Liver (tissue), 9 donors: Measurements from ENCODE around the gene GUCA1A. TPM values are rescaled to one million over a fixed set of nuclear protein-coding genes. Genes with fewer than 3 reads are reported as not detected.

Experiments
- DNase-seq: peaks from one replicate; pipeline ENCODE4 v3.0.0-alpha.2; 2017; ENCODE audit warnings: low spot score
- H3K27ac ChIP-seq, 2 donors: one replicate each; pipeline ENCODE4 v1.7.0; 2013; ENCODE audit warnings: inconsistent platforms in 2 of 2, low read length in 2 of 2, control low read depth in 1 of 2, low read depth in 1 of 2, mild to moderate bottlenecking in 1 of 2
- H3K27me3 ChIP-seq, 4 donors: one replicate each; pipeline versions ENCODE4 v1.6.1 to v1.7.0; 2013; ENCODE audit warnings: low read length in 3 of 4, inconsistent platforms in 1 of 4, mild to moderate bottlenecking in 1 of 4, moderate library complexity in 1 of 4; ENCODE audit not compliant: control insufficient read depth in 4 of 4, insufficient read depth in 4 of 4
- H3K36me3 ChIP-seq, 4 donors: one replicate each; pipeline versions ENCODE4 v1.6.1 to v1.7.0; 2013; ENCODE audit warnings: low read length in 3 of 4, mild to moderate bottlenecking in 3 of 4, low read depth in 1 of 4, moderate library complexity in 1 of 4; ENCODE audit not compliant: control insufficient read depth in 4 of 4, insufficient read depth in 3 of 4
- H3K4me1 ChIP-seq, 4 donors: one replicate each; pipeline versions ENCODE4 v1.6.1 to v1.7.0; 2013; ENCODE audit warnings: low read length in 3 of 4, mild to moderate bottlenecking in 3 of 4, moderate library complexity in 1 of 4; ENCODE audit not compliant: control insufficient read depth in 4 of 4, insufficient read depth in 4 of 4
- H3K4me3 ChIP-seq, 3 donors: one replicate each; pipeline versions ENCODE4 v1.6.1 to v1.7.0; 2013; ENCODE audit warnings: low read length in 3 of 3, control low read depth in 1 of 3, low read depth in 1 of 3, mild to moderate bottlenecking in 1 of 3
- H3K9ac ChIP-seq, 2 donors: one replicate each; pipeline ENCODE4 v1.7.0; 2013; ENCODE audit warnings: low read length in 2 of 2, mild to moderate bottlenecking in 2 of 2, moderate library complexity in 2 of 2, control low read depth in 1 of 2, low read depth in 1 of 2
- H3K9me3 ChIP-seq, 4 donors: one replicate each; pipeline versions ENCODE4 v1.6.1 to v1.7.0; 2013; ENCODE audit warnings: low read length in 3 of 4; ENCODE audit not compliant: control insufficient read depth in 4 of 4
- CTCF ChIP-seq: fragments of 150-350 bp; IDR thresholded peaks from 2 replicates; pipeline ENCODE4 v1.5.1; 2017; ENCODE audit warnings: improper control_type of control experiment, low read depth, low read length; ENCODE audit not compliant: missing input control
- EGR1 ChIP-seq, 2 donors: IDR thresholded peaks; 2 replicates each; pipeline ENCODE4 v1.6.1; 2016 to 2018; ENCODE audit warnings: antibody characterized with exemption in 2 of 2, low read depth in 2 of 2
- FOXA1 ChIP-seq: IDR thresholded peaks from 2 replicates; pipeline ENCODE4 v1.6.1; 2016; ENCODE audit warnings: antibody characterized with exemption
- FOXA2 ChIP-seq: IDR thresholded peaks from 2 replicates; pipeline ENCODE4 v1.6.1; 2016; ENCODE audit warnings: antibody characterized with exemption
- GABPA ChIP-seq, 2 donors: IDR thresholded peaks in 1 of 2; conservative IDR thresholded peaks in 1 of 2; 2 replicates each; pipeline ENCODE4 v1.6.1; 2016; ENCODE audit warnings: antibody characterized with exemption in 2 of 2, mild to moderate bottlenecking in 1 of 2, moderate library complexity in 1 of 2
- HNF4A ChIP-seq, 2 donors: conservative IDR thresholded peaks; 2 replicates each; pipeline ENCODE4 v1.6.1; 2016; ENCODE audit warnings: antibody characterized with exemption in 2 of 2, mild to moderate bottlenecking in 2 of 2
- HNF4G ChIP-seq: IDR thresholded peaks from 2 replicates; pipeline ENCODE4 v1.6.1; 2016; ENCODE audit warnings: antibody characterized with exemption
- JUND ChIP-seq, 2 donors: IDR thresholded peaks; 2 replicates each; pipeline ENCODE4 v1.6.1; 2016; ENCODE audit warnings: antibody characterized with exemption in 2 of 2
- NR2F2 ChIP-seq: IDR thresholded peaks from 2 replicates; pipeline ENCODE4 v1.6.1; 2016; ENCODE audit warnings: antibody characterized with exemption
- RAD21 ChIP-seq, 2 donors: IDR thresholded peaks; 2 replicates each; pipeline ENCODE4 v1.6.1; 2016; ENCODE audit warnings: antibody characterized with exemption in 2 of 2, mild to moderate bottlenecking in 2 of 2
- SP1 ChIP-seq: IDR thresholded peaks from 2 replicates; pipeline ENCODE4 v1.6.1; 2018; ENCODE audit warnings: antibody characterized with exemption, mild to moderate bottlenecking
- TAF1 ChIP-seq: conservative IDR thresholded peaks from 2 replicates; pipeline ENCODE4 v1.6.1; 2016; ENCODE audit warnings: antibody characterized with exemption, mild to moderate bottlenecking
- YY1 ChIP-seq: IDR thresholded peaks from 2 replicates; pipeline ENCODE4 v1.6.1; 2016; ENCODE audit warnings: antibody characterized with exemption, mild to moderate bottlenecking
- WGBS: extraction: QIAGEN DNeasy Blood & Tissue Kit; methylation state at CpG from one replicate; pipeline ENCODE4 v1.1.7; 2013; 5-methylcytosine and 5-hydroxymethylcytosine counted together
- polyA plus RNA-seq, 2 donors: library from polyadenylated mRNA; stranded (reverse) in 1 of 2; unstranded in 1 of 2; fragments of 200-250 nt in 1 of 2; fragments of >200 nt in 1 of 2; fragmentation: Nextera tagmentation in 1 of 2; extraction: Ambion mirVana in 1 of 2; gene quantifications; one replicate each; pipeline versions ENCODE4 v1.2.1 to v1.2.3, GENCODE V29; 2013 to 2015
- total RNA-seq, 2 donors: library from RNA; depleted of rRNA; stranded (reverse); fragments of >200 nt; gene quantifications; one replicate each; pipeline ENCODE4 v1.2.3, GENCODE V29; 2014
- TF ChIP-seq, protein P1 (sequence below): IDR thresholded peaks from 2 replicates; pipeline ENCODE4 v1.6.1; 2016; ENCODE audit warnings: antibody characterized with exemption
- TF ChIP-seq, protein P2 (sequence below): IDR thresholded peaks from 2 replicates; pipeline ENCODE4 v1.6.1; 2016; ENCODE audit warnings: antibody characterized with exemption
- TF ChIP-seq, protein P3 (sequence below): IDR thresholded peaks from 2 replicates; pipeline ENCODE4 v1.6.1; 2016; ENCODE audit warnings: antibody characterized with exemption, mild to moderate bottlenecking
- donor health status: healthy.
- donor health status: healthy.
- donor health status: healthy.
- donor health status: healthy.
- donor health status: healthy.

Gene GUCA1A
- total and polyA plus RNA-seq, 4 donors: not detected

DNA sequence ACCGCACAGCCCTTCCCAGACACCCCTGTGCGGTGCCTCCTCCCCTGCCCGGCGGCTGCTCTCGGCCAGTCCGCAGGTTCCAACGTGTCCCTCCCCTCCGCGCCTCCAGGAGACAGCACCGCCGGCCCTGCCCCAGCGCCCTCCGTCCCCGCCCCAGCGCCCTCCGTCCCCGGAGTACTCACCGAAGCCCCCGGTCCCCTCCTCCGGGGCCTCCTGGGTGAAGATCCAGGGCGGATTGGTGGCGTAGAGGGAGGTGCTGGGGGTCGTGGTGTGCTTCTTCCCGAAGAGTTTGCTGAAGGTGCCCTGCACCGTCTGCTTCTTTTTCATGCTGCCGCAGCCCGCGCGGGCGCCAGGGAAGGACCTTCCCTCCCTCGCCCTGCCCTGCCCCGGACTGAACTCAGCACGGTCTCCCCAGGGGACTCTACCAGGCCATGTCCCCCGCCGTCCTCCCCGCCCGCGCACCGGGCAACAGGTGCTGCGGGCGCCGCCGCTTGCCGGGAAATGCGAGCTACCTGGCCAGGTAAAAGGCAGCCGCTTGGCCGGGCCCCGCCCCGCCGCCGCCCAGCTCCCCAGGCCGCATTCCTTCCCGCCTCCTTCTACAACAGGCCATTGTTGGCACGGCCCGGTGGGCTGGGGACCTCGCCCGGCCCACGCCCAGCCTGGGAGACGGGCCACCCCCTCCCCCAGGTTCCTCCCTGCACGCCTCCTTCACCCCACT, 30.9 kb upstream of the GUCA1A start, which contains the start of gene C6orf132:
Gene C6orf132, minus strand, starts transcription at position 503 of the 718 bp plus-strand sequence. Its CDS starts 176 bp downstream, at position 327.
- H3K4me3 ChIP-seq: peak within 1 kb of the TSS in 1 of 3 donors; percentile 41
- peaks cover 0 to 2% (median 0%) of the 10 kb centered on the region in 4 donors for H3K27me3 ChIP-seq
- DNase-seq: no peak
- no peak within 1 kb of the TSS for H3K9ac ChIP-seq
- WGBS: 5% methylated on average over 60 of the region's 60 CpGs
- TF ChIP-seq FOXA1 (no peak), HNF4G (no peak), NR2F2 (no peak), FOXA2 (no peak), JUND (IDR thresholded peaks at IDR 0.05) (no peak), HNF4A (conservative IDR thresholded peaks at IDR 0.05) (no peak), EGR1 (IDR thresholded peaks at IDR 0.05; ENCODE audit: low read depth in 2 of 2) (no peak), RAD21 (IDR thresholded peaks at IDR 0.05) (no peak), CTCF (no peak), YY1 (no peak), GABPA (IDR thresholded peaks at IDR 0.05 in 1 of 2, conservative IDR thresholded peaks at IDR 0.05 in 1 of 2) (no peak), TAF1 (no peak), SP1 (no peak)
- TF ChIP-seq, protein P1, sequence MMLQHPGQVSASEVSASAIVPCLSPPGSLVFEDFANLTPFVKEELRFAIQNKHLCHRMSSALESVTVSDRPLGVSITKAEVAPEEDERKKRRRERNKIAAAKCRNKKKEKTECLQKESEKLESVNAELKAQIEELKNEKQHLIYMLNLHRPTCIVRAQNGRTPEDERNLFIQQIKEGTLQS: no peak
- TF ChIP-seq, protein P2, sequence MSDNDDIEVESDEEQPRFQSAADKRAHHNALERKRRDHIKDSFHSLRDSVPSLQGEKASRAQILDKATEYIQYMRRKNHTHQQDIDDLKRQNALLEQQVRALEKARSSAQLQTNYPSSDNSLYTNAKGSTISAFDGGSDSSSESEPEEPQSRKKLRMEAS: no peak
- TF ChIP-seq, protein P3, sequence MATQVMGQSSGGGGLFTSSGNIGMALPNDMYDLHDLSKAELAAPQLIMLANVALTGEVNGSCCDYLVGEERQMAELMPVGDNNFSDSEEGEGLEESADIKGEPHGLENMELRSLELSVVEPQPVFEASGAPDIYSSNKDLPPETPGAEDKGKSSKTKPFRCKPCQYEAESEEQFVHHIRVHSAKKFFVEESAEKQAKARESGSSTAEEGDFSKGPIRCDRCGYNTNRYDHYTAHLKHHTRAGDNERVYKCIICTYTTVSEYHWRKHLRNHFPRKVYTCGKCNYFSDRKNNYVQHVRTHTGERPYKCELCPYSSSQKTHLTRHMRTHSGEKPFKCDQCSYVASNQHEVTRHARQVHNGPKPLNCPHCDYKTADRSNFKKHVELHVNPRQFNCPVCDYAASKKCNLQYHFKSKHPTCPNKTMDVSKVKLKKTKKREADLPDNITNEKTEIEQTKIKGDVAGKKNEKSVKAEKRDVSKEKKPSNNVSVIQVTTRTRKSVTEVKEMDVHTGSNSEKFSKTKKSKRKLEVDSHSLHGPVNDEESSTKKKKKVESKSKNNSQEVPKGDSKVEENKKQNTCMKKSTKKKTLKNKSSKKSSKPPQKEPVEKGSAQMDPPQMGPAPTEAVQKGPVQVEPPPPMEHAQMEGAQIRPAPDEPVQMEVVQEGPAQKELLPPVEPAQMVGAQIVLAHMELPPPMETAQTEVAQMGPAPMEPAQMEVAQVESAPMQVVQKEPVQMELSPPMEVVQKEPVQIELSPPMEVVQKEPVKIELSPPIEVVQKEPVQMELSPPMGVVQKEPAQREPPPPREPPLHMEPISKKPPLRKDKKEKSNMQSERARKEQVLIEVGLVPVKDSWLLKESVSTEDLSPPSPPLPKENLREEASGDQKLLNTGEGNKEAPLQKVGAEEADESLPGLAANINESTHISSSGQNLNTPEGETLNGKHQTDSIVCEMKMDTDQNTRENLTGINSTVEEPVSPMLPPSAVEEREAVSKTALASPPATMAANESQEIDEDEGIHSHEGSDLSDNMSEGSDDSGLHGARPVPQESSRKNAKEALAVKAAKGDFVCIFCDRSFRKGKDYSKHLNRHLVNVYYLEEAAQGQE: no peak
- no peaks in the 10 kb centered on the region for H3K36me3 ChIP-seq
- H3K4me1 ChIP-seq: peaks cover 2 to 10% (median 5%) of the 10 kb centered on the region in 4 donors
- H3K9me3 ChIP-seq: no peaks in the 10 kb centered on the region
- no peak within 1 kb of the TSS for H3K27ac ChIP-seq

GRCh38 chr6:42147138-42147562, 26.0 kb upstream of the GUCA1A start:
- Histone ChIP-seq H3K4me1 (peaks cover 0 to 12% (median 7%) of the 10 kb centered on the region in 4 donors), H3K9ac (no peak overlapping the region), H3K27me3 (peaks cover 0 to 2% (median 0%) of the 10 kb centered on the region in 4 donors), H3K4me3 (no peak overlapping the region), H3K27ac (no peak overlapping the region), H3K9me3 (no peaks in the 10 kb centered on the region), H3K36me3 (no peaks in the 10 kb centered on the region)
- TF ChIP-seq HNF4A (conservative IDR thresholded peaks at IDR 0.05) (no peak), GABPA (IDR thresholded peaks at IDR 0.05 in 1 of 2, conservative IDR thresholded peaks at IDR 0.05 in 1 of 2) (no peak), JUND (IDR thresholded peaks at IDR 0.05) (no peak), HNF4G (no peak), CTCF (no peak), FOXA1 (no peak), FOXA2 (no peak), SP1 (no peak)
- TF ChIP-seq, protein P2: no peak
- no peak for DNase-seq
- WGBS: 60% methylated on average over 10 of the region's 10 CpGs
